ENCODE results near the gene UST.
"Not testable (repeated sequence)": the region's sequence is repeated elsewhere in the genome, so short reads cannot be mapped to it uniquely, and the experiment has no call there.

Gene UST

GRCh38 chr6:148978298-148978697 lies 231.5 kb downstream of the UST start:
- not testable (repeated sequence) for DNase-seq (ENCODE audit: low read depth)

- no peak for DNase-seq (ENCODE audit: low read depth)
Measured at GRCh38 chr6:148979014-148979901, 232.4 kb downstream of the UST start.

GRCh38 chr6:148980234-148980633 lies 233.4 kb downstream of the UST start:
- DNase-seq (ENCODE audit: low read depth): no peak

- no peak for DNase-seq (ENCODE audit: low read depth)
Measured at GRCh38 chr6:148981515-148981914, 234.7 kb downstream of the UST start.

GRCh38 chr6:148983101-148983761 lies 236.4 kb downstream of the UST start:
- DNase-seq (ENCODE audit: low read depth): no peak

GRCh38 chr6:148983966-148984365 lies 237.1 kb downstream of the UST start:
- no peak for DNase-seq (ENCODE audit: low read depth)

- no peak for DNase-seq (ENCODE audit: low read depth)
Measured at GRCh38 chr6:148984531-148985056, 237.8 kb downstream of the UST start.

- DNase-seq (ENCODE audit: low read depth): no peak
Measured at GRCh38 chr6:148985499-148985898, 238.7 kb downstream of the UST start.

- DNase-seq (ENCODE audit: low read depth): no peak
Measured at GRCh38 chr6:148986608-148987007, 239.8 kb downstream of the UST start.

- no peak for DNase-seq (ENCODE audit: low read depth)
Measured at GRCh38 chr6:148987982-148988381, 241.2 kb downstream of the UST start.

- DNase-seq (ENCODE audit: low read depth): no peak
Measured at GRCh38 chr6:148989585-148989984, 242.8 kb downstream of the UST start.

- no peak for DNase-seq (ENCODE audit: low read depth)
Measured at GRCh38 chr6:148990403-148990802, 243.6 kb downstream of the UST start.

- no peak for DNase-seq (ENCODE audit: low read depth)
Measured at GRCh38 chr6:148996815-148997214, 250.0 kb downstream of the UST start.

- no peak for DNase-seq (ENCODE audit: low read depth)
Measured at GRCh38 chr6:148997865-148998264, 251.0 kb downstream of the UST start.

GRCh38 chr6:148998704-148999103 lies 251.9 kb downstream of the UST start:
- DNase-seq (ENCODE audit: low read depth): no peak

GRCh38 chr6:148999501-148999900 lies 252.7 kb downstream of the UST start:
- peak; percentile 72 for DNase-seq (ENCODE audit: low read depth)

GRCh38 chr6:148999929-149000468 lies 253.2 kb downstream of the UST start:
- no peak for DNase-seq (ENCODE audit: low read depth)

- DNase-seq (ENCODE audit: low read depth): no peak
Measured at GRCh38 chr6:149001422-149001821, 254.6 kb downstream of the UST start.

- DNase-seq (ENCODE audit: low read depth): no peak
Measured at GRCh38 chr6:149003560-149003959, 256.7 kb downstream of the UST start.

GRCh38 chr6:149004664-149005063 lies 257.8 kb downstream of the UST start:
- no peak for DNase-seq (ENCODE audit: low read depth)

GRCh38 chr6:149006236-149006635 lies 259.4 kb downstream of the UST start:
- DNase-seq (ENCODE audit: low read depth): not testable (repeated sequence)

GRCh38 chr6:149006671-149007070 lies 259.8 kb downstream of the UST start:
- no peak for DNase-seq (ENCODE audit: low read depth)

GRCh38 chr6:149007846-149008245 lies 261.0 kb downstream of the UST start:
- DNase-seq (ENCODE audit: low read depth): no peak
